B cell (primary cell): ENCODE measurements around the gene MCF2L. TPM values are rescaled to one million over a fixed set of nuclear protein-coding genes. Genes with fewer than 3 reads are reported as not detected.

ENCODE experiments used
- ATAC-seq: fragments of 200-7000 bp; cut with Tn5 transposase; one replicate; pipeline ENCODE4 v1.10.0; 2021; ENCODE audit warnings: low read depth, mild to moderate bottlenecking, moderate number of reproducible peaks, moderate library complexity
- CTCF ChIA-PET: fragments of 350-600 bp; sonication (Branson Sonifier 250); formaldehyde crosslinking; loops from one replicate; lab custom pipeline; 2021; ENCODE audit warnings: antibody characterized with exemption, inconsistent platforms; lab: Charles Lee
- POLR2A ChIA-PET: fragments of 350-600 bp; sonication (Branson Sonifier 250); formaldehyde crosslinking; loops from one replicate; lab custom pipeline; 2021; ENCODE audit warnings: antibody characterized with exemption; lab: Charles Lee
- DNase-seq: peaks from one replicate; pipeline ENCODE4 v3.0.0; 2013
- H2AFZ ChIP-seq: 2 replicates; pipeline ENCODE4 v1.6.1; 2012; ENCODE audit warnings: mild to moderate bottlenecking, low read depth, low read length; ENCODE audit not compliant: insufficient read depth, poor library complexity, severe bottlenecking
- H3K27ac ChIP-seq, 2 donors: 1 replicate in 1 of 2; 2 replicates in 1 of 2; pipeline ENCODE4 v1.5.1; 2012 to 2013; ENCODE audit warnings: low read length in 2 of 2, mild to moderate bottlenecking in 2 of 2, moderate library complexity in 1 of 2
- H3K27me3 ChIP-seq, 4 experiments: fragments of 200-600 bp in 1 of 4; sonication (generic) in 1 of 4; replicated peaks in 1 of 4; 1 replicate in 2 of 4; 2 replicates in 2 of 4; pipeline versions ENCODE4 v1.6.1 to v1.7.0; 2013 to 2016; ENCODE audit warnings: low read length in 3 of 4, mild to moderate bottlenecking in 2 of 4, mixed read lengths in 1 of 4, moderate library complexity in 1 of 4; ENCODE audit not compliant: insufficient read depth in 4 of 4, control insufficient read depth in 3 of 4; ENCODE audit errors: control extremely low read depth in 1 of 4
- H3K36me3 ChIP-seq, 2 experiments: replicated peaks in 1 of 2; 1 replicate in 1 of 2; 2 replicates in 1 of 2; pipeline versions ENCODE4 v1.6.1 to v1.7.1; 2013; ENCODE audit warnings: low read length in 1 of 2; ENCODE audit not compliant: insufficient read depth in 2 of 2, control insufficient read depth in 1 of 2; ENCODE audit errors: control extremely low read depth in 1 of 2, extremely low read depth in 1 of 2
- H3K4me1 ChIP-seq, 2 donors: fragments of 200-600 bp in 1 of 2; sonication (generic) in 1 of 2; 1 replicate in 1 of 2; 2 replicates in 1 of 2; pipeline versions ENCODE4 v1.5.1 to v1.6.1; 2013 to 2017; ENCODE audit warnings: low read length in 2 of 2; ENCODE audit not compliant: control insufficient read depth in 2 of 2, insufficient read depth in 2 of 2
- H3K4me2 ChIP-seq: replicated peaks from 2 replicates; pipeline ENCODE3; 2012; ENCODE audit warnings: mild to moderate bottlenecking, low read depth, low read length; ENCODE audit not compliant: poor library complexity, severe bottlenecking
- H3K4me3 ChIP-seq, 5 experiments: fragments of 200-600 bp in 1 of 5; sonication (generic) in 1 of 5; 1 replicate in 3 of 5; 2 replicates in 2 of 5; pipeline versions ENCODE4 v1.5.1 to v1.7.0; 2011 to 2016; ENCODE audit warnings: low read length in 4 of 5, mild to moderate bottlenecking in 4 of 5, low read depth in 2 of 5, control low read depth in 1 of 5, moderate library complexity in 1 of 5; ENCODE audit not compliant: insufficient read depth in 1 of 5; ENCODE audit errors: control extremely low read depth in 1 of 5, extremely low read depth in 1 of 5
- H3K79me2 ChIP-seq: fragments of 200-600 bp; sonication (generic); one replicate; pipeline ENCODE4 v1.6.0; 2016; ENCODE audit warnings: low read length; ENCODE audit not compliant: control insufficient read depth, insufficient read depth
- H3K9ac ChIP-seq: fragments of 200-600 bp; sonication (generic); 2 replicates; pipeline ENCODE4 v1.6.1; 2017; ENCODE audit warnings: mild to moderate bottlenecking, low read length, moderate library complexity
- H3K9me3 ChIP-seq, 3 donors: one replicate each; pipeline versions ENCODE4 v1.6.1 to v1.7.1; 2013; ENCODE audit warnings: low read length in 2 of 3; ENCODE audit not compliant: control insufficient read depth in 2 of 3, insufficient read depth in 1 of 3; ENCODE audit errors: control extremely low read depth in 1 of 3
- H4K20me1 ChIP-seq: 2 replicates; pipeline ENCODE4 v1.6.0; 2012; ENCODE audit warnings: mild to moderate bottlenecking, low read length; ENCODE audit not compliant: insufficient read depth, control insufficient read depth, poor library complexity, severe bottlenecking
- H3K27ac Mint-ChIP-seq: one replicate; pipeline ENCODE4 v1.8.0; 2021; ENCODE audit warnings: mixed read lengths
- H3K27me3 Mint-ChIP-seq: one replicate; pipeline ENCODE4 v1.8.0; 2021; ENCODE audit warnings: mixed read lengths
- H3K4me1 Mint-ChIP-seq: one replicate; pipeline ENCODE4 v1.8.0; 2021; ENCODE audit warnings: mixed read lengths
- H3K4me3 Mint-ChIP-seq: one replicate; pipeline ENCODE4 v1.8.0; 2021; ENCODE audit warnings: mixed read lengths
- H3K9me3 Mint-ChIP-seq: one replicate; pipeline ENCODE4 v1.8.0; 2022; ENCODE audit warnings: mixed read lengths; ENCODE audit not compliant: insufficient read depth
- CTCF ChIP-seq: fragments of 200-600 bp; IDR thresholded peaks from one replicate; pipeline ENCODE4 v1.8.0; 2022; ENCODE audit warnings: antibody characterized with exemption, mild to moderate bottlenecking
- EZH2 ChIP-seq: IDR thresholded peaks from 2 replicates; pipeline ENCODE4 v1.6.1; 2012; ENCODE audit warnings: borderline replicate concordance, low read depth, mild to moderate bottlenecking, moderate library complexity, low read length; ENCODE audit not compliant: insufficient read depth, poor library complexity, severe bottlenecking
- WGBS: methylation state at CpG from one replicate; pipeline ENCODE4 v1.1.5; 2013; ENCODE audit warnings: missing lambda C conversion rate; ENCODE audit not compliant: insufficient coverage; 5-methylcytosine and 5-hydroxymethylcytosine counted together
- intact Hi-C: fragments of 100-400 bp; cut with micrococcal nuclease; formaldehyde crosslinking; loops from one replicate; pipeline ENCODE4 v1.10.0; 2022
- polyA plus RNA-seq: library from polyadenylated mRNA; depleted of rRNA; stranded (reverse); fragments of >200 nt; gene quantifications from 2 replicates; pipeline ENCODE4 v1.2.3, GENCODE V29; 2012
- total RNA-seq, 2 donors: library from RNA; stranded (reverse); fragments of 120-200 nt in 1 of 2; gene quantifications; 1 replicate in 1 of 2; 2 replicates in 1 of 2; pipeline versions ENCODE4 v1.2.3 to v1.2.4, GENCODE V29; 2013 to 2022

MCF2L gene
- total and polyA plus RNA-seq, 2 donors (not counting 1 experiment from before 2014, with no cell fraction given) = 3.7 to 8.2 TPM

DNA sequence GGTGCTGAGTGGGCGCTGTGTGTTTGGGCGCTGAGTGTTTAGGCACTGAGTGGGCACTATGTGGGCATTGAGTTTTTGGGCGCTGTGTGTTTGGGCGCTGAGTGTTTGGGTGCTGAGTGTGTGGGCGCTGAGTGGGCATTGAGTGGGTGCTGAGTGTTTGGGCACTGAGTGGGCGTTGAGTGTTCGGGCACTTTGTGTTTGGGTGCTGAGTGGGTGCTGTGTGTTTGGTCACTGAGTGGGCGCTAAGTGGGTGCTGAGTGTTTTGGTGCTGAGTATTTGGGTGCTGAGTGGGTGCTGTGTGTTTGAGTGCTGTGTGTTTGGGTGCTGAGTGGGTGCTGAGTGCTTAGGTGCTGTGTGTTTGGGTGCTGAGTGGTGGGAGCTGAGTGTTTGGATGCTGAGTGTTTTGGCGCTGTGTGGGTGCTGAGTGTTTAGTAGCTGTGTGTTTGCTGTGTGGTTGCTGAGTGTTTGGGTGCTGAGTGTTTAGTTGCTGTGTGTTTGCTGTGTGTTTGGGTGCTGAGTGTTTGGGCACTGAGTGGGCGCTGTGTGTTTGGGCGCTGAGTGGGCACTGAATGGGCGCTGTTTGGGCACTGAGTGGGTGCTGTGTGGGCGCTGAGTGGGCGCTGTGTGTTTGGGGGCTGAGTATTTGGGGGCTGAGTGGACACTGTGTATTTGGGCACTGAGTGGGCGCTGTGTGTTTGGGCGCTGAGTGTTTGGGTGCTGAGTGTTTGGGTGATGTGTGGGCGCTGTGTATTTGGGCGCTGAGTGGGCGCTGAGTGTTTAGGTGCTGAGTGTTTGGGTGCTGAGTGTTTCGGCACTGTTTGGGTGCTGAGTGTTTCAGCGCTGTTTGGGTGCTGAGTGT lies 89.3 kb downstream of the MCF2L start:
- H3K9ac ChIP-seq = no peak overlapping the region
- Mint-ChIP-seq H3K9me3 (no peaks in the 10 kb centered on the region), H3K27ac (no peak overlapping the region), H3K4me1 (no peaks in the 10 kb centered on the region), H3K27me3 (no peaks in the 10 kb centered on the region), H3K4me3 (no peak overlapping the region)
- no peak overlapping the region for H3K27ac ChIP-seq
- H3K79me2 ChIP-seq = no peaks in the 10 kb centered on the region
- H3K9me3 ChIP-seq = peaks cover 0 to 39% (median 0%) of the 10 kb centered on the region in 3 donors
- ChIA-PET POLR2A (no interaction called here), CTCF (no interaction called here)
- intact Hi-C loops = no loop called here
- H3K4me3 ChIP-seq = no peak overlapping the region
- H3K27me3 ChIP-seq = no peaks in the 10 kb centered on the region
- no peak overlapping the region for H2AFZ ChIP-seq
- H3K36me3 ChIP-seq = no peaks in the 10 kb centered on the region
- TF ChIP-seq EZH2 (no peak), CTCF (no peak)
- 93% methylated on average over 19 of the region's 21 CpGs for WGBS
- no peaks in the 10 kb centered on the region for H3K4me1 ChIP-seq
- no peak for ATAC-seq
- no peaks in the 10 kb centered on the region for H4K20me1 ChIP-seq
- no peak for DNase-seq
- no peak overlapping the region for H3K4me2 ChIP-seq
